ENCODE data around the gene ONECUT1.

DNA sequence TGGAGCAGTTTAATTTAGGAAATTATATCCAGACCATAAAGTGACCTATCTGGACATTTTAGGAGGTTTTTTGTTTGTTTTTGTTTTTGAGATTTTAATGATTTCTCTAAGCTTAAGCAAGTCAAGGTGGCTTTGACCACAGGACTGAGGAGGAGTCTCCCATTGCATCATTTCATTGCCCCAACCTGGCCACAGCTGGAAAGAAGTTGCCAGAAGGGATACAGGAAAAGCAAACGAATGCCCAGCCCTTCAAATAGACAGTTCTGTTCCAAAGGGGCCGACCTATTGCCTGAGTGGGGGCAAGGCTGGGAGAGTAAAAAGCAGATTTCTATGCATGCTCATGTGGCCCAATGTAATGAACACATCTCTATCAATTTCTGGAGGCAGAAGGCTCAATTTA lies 12.0 kb upstream of the ONECUT1 start:
- no peak for TF ChIP-seq EZH2 (IDR thresholded peaks at IDR 0.05)
- TF ChIP-seq POLR2AphosphoS5 (IDR thresholded peaks at IDR 0.05; ENCODE audit: borderline replicate concordance, low read depth, low read length) = no peak

Measured in SK-N-MC (cell line).